H1 (cell line): ENCODE results near the gene DAPK2. TPM values are rescaled to one million over a fixed set of nuclear protein-coding genes. Genes with fewer than 3 reads are reported as not detected.

Experiments
- BRCA1 ChIP-seq: IDR thresholded peaks from 2 replicates; pipeline ENCODE4 v1.6.1; 2012; ENCODE audit warnings: low read depth, low read length, improper control_type of control experiment
- polyA plus RNA-seq, 7 experiments: library from polyadenylated mRNA; depleted of rRNA in 3 of 7; stranded (reverse) in 5 of 7; unstranded in 2 of 7; fragments of >200 nt in 5 of 7; fragments of 200-250 nt in 2 of 7; gene quantifications; 1 replicate in 5 of 7; 2 replicates in 1 of 7; 4 replicates in 1 of 7; pipeline versions ENCODE4 v1.2.1 to v1.2.3, GENCODE V29; 2011 to 2013; ENCODE audit warnings: missing spikeins in 2 of 7, mixed read lengths in 2 of 7
- total RNA-seq: library from RNA; stranded (reverse); fragmentation: NEBNext Ultra II Directional; extraction: Animal tissue kit (Norgen Biotek cat#: 25700); gene quantifications from 2 replicates; pipeline ENCODE4 v1.2.1, GENCODE V29; 2021
- TF ChIP-seq, protein P1 (sequence below): fragments of 300-600 bp; sonication (generic); IDR thresholded peaks from 2 replicates; pipeline ENCODE4 v1.7.1; 2012; ENCODE audit warnings: low read length, moderate library complexity, mild to moderate bottlenecking, inconsistent platforms; ENCODE audit not compliant: insufficient replicate concordance
- TF ChIP-seq, protein P2 (sequence below): IDR thresholded peaks from 2 replicates; pipeline ENCODE4 v1.6.1; 2012; ENCODE audit warnings: low read length, inconsistent platforms

Gene DAPK2
- total and polyA plus RNA-seq, 2 of the 8 experiments (the other 6 are each of a cell fraction or from before 2014, with no cell fraction given), result 1.8 to 2.9 TPM

DNA sequence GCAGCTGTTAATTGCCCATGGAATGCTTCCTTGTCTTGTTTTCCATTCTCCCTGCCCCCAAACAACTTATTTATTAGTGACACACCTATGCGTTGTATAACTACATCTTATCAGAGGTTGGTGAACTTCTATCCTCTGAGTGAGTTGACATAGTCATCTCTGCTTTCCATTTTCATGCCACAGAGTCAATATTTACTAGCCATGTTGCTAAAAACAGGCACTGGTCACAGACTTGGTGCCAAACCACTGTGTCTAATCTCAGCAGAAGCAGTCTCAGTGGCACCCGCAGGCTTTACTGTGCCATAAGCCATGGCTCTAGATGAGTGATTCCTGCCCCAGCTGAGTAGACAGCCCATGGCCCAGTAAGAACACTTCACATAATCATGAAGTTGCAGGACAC is 26.5 kb downstream of the DAPK2 start (continued):
- TF ChIP-seq, protein P1, sequence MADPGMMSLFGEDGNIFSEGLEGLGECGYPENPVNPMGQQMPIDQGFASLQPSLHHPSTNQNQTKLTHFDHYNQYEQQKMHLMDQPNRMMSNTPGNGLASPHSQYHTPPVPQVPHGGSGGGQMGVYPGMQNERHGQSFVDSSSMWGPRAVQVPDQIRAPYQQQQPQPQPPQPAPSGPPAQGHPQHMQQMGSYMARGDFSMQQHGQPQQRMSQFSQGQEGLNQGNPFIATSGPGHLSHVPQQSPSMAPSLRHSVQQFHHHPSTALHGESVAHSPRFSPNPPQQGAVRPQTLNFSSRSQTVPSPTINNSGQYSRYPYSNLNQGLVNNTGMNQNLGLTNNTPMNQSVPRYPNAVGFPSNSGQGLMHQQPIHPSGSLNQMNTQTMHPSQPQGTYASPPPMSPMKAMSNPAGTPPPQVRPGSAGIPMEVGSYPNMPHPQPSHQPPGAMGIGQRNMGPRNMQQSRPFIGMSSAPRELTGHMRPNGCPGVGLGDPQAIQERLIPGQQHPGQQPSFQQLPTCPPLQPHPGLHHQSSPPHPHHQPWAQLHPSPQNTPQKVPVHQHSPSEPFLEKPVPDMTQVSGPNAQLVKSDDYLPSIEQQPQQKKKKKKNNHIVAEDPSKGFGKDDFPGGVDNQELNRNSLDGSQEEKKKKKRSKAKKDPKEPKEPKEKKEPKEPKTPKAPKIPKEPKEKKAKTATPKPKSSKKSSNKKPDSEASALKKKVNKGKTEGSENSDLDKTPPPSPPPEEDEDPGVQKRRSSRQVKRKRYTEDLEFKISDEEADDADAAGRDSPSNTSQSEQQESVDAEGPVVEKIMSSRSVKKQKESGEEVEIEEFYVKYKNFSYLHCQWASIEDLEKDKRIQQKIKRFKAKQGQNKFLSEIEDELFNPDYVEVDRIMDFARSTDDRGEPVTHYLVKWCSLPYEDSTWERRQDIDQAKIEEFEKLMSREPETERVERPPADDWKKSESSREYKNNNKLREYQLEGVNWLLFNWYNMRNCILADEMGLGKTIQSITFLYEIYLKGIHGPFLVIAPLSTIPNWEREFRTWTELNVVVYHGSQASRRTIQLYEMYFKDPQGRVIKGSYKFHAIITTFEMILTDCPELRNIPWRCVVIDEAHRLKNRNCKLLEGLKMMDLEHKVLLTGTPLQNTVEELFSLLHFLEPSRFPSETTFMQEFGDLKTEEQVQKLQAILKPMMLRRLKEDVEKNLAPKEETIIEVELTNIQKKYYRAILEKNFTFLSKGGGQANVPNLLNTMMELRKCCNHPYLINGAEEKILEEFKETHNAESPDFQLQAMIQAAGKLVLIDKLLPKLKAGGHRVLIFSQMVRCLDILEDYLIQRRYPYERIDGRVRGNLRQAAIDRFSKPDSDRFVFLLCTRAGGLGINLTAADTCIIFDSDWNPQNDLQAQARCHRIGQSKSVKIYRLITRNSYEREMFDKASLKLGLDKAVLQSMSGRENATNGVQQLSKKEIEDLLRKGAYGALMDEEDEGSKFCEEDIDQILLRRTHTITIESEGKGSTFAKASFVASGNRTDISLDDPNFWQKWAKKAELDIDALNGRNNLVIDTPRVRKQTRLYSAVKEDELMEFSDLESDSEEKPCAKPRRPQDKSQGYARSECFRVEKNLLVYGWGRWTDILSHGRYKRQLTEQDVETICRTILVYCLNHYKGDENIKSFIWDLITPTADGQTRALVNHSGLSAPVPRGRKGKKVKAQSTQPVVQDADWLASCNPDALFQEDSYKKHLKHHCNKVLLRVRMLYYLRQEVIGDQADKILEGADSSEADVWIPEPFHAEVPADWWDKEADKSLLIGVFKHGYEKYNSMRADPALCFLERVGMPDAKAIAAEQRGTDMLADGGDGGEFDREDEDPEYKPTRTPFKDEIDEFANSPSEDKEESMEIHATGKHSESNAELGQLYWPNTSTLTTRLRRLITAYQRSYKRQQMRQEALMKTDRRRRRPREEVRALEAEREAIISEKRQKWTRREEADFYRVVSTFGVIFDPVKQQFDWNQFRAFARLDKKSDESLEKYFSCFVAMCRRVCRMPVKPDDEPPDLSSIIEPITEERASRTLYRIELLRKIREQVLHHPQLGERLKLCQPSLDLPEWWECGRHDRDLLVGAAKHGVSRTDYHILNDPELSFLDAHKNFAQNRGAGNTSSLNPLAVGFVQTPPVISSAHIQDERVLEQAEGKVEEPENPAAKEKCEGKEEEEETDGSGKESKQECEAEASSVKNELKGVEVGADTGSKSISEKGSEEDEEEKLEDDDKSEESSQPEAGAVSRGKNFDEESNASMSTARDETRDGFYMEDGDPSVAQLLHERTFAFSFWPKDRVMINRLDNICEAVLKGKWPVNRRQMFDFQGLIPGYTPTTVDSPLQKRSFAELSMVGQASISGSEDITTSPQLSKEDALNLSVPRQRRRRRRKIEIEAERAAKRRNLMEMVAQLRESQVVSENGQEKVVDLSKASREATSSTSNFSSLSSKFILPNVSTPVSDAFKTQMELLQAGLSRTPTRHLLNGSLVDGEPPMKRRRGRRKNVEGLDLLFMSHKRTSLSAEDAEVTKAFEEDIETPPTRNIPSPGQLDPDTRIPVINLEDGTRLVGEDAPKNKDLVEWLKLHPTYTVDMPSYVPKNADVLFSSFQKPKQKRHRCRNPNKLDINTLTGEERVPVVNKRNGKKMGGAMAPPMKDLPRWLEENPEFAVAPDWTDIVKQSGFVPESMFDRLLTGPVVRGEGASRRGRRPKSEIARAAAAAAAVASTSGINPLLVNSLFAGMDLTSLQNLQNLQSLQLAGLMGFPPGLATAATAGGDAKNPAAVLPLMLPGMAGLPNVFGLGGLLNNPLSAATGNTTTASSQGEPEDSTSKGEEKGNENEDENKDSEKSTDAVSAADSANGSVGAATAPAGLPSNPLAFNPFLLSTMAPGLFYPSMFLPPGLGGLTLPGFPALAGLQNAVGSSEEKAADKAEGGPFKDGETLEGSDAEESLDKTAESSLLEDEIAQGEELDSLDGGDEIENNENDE, result no peak
- TF ChIP-seq BRCA1, result no peak
- TF ChIP-seq, protein P2, sequence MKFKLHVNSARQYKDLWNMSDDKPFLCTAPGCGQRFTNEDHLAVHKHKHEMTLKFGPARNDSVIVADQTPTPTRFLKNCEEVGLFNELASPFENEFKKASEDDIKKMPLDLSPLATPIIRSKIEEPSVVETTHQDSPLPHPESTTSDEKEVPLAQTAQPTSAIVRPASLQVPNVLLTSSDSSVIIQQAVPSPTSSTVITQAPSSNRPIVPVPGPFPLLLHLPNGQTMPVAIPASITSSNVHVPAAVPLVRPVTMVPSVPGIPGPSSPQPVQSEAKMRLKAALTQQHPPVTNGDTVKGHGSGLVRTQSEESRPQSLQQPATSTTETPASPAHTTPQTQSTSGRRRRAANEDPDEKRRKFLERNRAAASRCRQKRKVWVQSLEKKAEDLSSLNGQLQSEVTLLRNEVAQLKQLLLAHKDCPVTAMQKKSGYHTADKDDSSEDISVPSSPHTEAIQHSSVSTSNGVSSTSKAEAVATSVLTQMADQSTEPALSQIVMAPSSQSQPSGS, result no peak
